K562 (cell line): ENCODE results near the gene SLC26A11. TPM values are rescaled to one million over a fixed set of nuclear protein-coding genes. Genes with fewer than 3 reads are reported as not detected.

ENCODE experiments used
- TCFL5 ChIP-seq: fragments of 250-450 bp; sonication (Bioruptor Pico); conservative IDR thresholded peaks from 2 replicates; pipeline ENCODE4 v1.6.1; 2021; ENCODE audit warnings: mild to moderate bottlenecking, moderate library complexity, matching md5 sums
- ZNF592 ChIP-seq: fragments of 450-650 bp; IDR thresholded peaks from 2 replicates; pipeline ENCODE4 v1.6.1; 2017; ENCODE audit warnings: antibody characterized with exemption, mild to moderate bottlenecking
- polyA plus RNA-seq, 8 experiments: library from polyadenylated mRNA; depleted of rRNA in 4 of 8; stranded (reverse) in 5 of 8; unstranded in 3 of 8; fragments of >200 nt; fragmentation: Nextera tagmentation in 2 of 8; fragmentation: Illumina TruSeq in 1 of 8; extraction: Ambion mirVana in 2 of 8; extraction: Trizol in 1 of 8; gene quantifications; 2 replicates each; pipeline versions ENCODE4 v1.2.1 to v1.2.3, GENCODE V29; 2011 to 2014; ENCODE audit warnings: inconsistent platforms in 1 of 8, missing spikeins in 1 of 8
- total RNA-seq, 7 experiments: library from RNA; depleted of rRNA in 6 of 7; stranded (reverse); fragments of >200 nt in 6 of 7; fragmentation: Illumina TruSeq in 2 of 7; extraction: Trizol in 2 of 7; gene quantifications; 2 replicates each; pipeline versions ENCODE4 v1.2.1 to v1.2.3, GENCODE V29; 2011 to 2021; ENCODE audit warnings: low replicate concordance in 1 of 7
- TF ChIP-seq, protein P1 (sequence below): fragments of 450-650 bp; IDR thresholded peaks from one replicate; pipeline ENCODE4 v1.6.1; 2018; ENCODE audit warnings: mild to moderate bottlenecking, moderate library complexity; ENCODE audit not compliant: partially characterized antibody

SLC26A11 gene
- total and polyA plus RNA-seq, 9 of the 15 experiments (the other 6 are each of a cell fraction or from before 2014, with no cell fraction given) = 0.06 to 3.1 (median 1.2) TPM; not detected in 1

GRCh38 chr17:80248894-80249710, 28.9 kb downstream of the SLC26A11 start (continued):
- peak; percentile 66 for TF ChIP-seq ZNF592
- no peak for TF ChIP-seq TCFL5 (CRISPR knock-in tag)
- TF ChIP-seq, protein P1, sequence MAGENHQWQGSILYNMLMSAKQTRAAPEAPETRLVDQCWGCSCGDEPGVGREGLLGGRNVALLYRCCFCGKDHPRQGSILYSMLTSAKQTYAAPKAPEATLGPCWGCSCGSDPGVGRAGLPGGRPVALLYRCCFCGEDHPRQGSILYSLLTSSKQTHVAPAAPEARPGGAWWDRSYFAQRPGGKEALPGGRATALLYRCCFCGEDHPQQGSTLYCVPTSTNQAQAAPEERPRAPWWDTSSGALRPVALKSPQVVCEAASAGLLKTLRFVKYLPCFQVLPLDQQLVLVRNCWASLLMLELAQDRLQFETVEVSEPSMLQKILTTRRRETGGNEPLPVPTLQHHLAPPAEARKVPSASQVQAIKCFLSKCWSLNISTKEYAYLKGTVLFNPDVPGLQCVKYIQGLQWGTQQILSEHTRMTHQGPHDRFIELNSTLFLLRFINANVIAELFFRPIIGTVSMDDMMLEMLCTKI = no peak
- TF ChIP-seq, all 486 proteins: peak for 11
